Activated CD4-positive, CD25-positive, alpha-beta regulatory T cell treated with anti-CD3 and anti-CD28 coated beads, Interleukin-2, amount 50 U/mL, for 16 hours (primary cell): ENCODE results near the gene SRRT.
A peak's percentile ranks its signal among the peaks of the same experiment; 100 is the strongest.
"Not testable (repeated sequence)": the region's sequence is repeated elsewhere in the genome, so short reads cannot be mapped to it uniquely, and the experiment has no call there.

Experiments
- DNase-seq: peaks from one replicate; pipeline ENCODE4 v3.0.0-alpha.2; 2020; ENCODE audit warnings: low read depth, low spot score

Gene SRRT

GRCh38 chr7:100874577-100875355, at the start of gene SRRT:
Gene SRRT, plus strand, starts transcription at chr7:100875103. Its CDS starts 488 bp downstream, at chr7:100875591.
- peak; percentile 98 for DNase-seq

GRCh38 chr7:100825215-100825671, 49.7 kb upstream of the SRRT start:
- no peak for DNase-seq

- DNase-seq = no peak
These were observed 49.0 kb upstream of the SRRT start for GRCh38 chr7:100825751-100826513.

- DNase-seq = no peak
These were observed 48.2 kb upstream of the SRRT start for GRCh38 chr7:100826514-100827329.

GRCh38 chr7:100827330-100828226, 47.3 kb upstream of the SRRT start, which contains the start of gene EPHB4:
Gene EPHB4, minus strand, starts transcription at chr7:100827523. Its CDS starts 493 bp downstream, at chr7:100827030.
- DNase-seq = no peak

- DNase-seq = no peak
These were observed 45.7 kb upstream of the SRRT start for GRCh38 chr7:100829150-100829716.

GRCh38 chr7:100830396-100830795, 44.5 kb upstream of the SRRT start:
- no peak for DNase-seq

- no peak for DNase-seq
These were observed 42.6 kb upstream of the SRRT start for GRCh38 chr7:100832281-100832633.

- no peak for DNase-seq
These were observed 38.7 kb upstream of the SRRT start for GRCh38 chr7:100835903-100836811.

- DNase-seq = no peak
These were observed 38.1 kb upstream of the SRRT start for GRCh38 chr7:100836812-100837098.

GRCh38 chr7:100837099-100837836, 37.6 kb upstream of the SRRT start:
- DNase-seq = peak; percentile 45

GRCh38 chr7:100839361-100839760, 35.5 kb upstream of the SRRT start:
- DNase-seq = no peak

GRCh38 chr7:100840470-100841100, 34.3 kb upstream of the SRRT start:
- DNase-seq = no peak

- no peak for DNase-seq
These were observed 27.5 kb upstream of the SRRT start for GRCh38 chr7:100847360-100847759.

- peak; percentile 63 for DNase-seq
These were observed 22.6 kb upstream of the SRRT start, which contains the start of gene SLC12A9 for GRCh38 chr7:100852048-100852872. Gene SLC12A9, plus strand, starts transcription at chr7:100852713. Its CDS starts 1,485 bp downstream, at chr7:100854198.

- DNase-seq = no peak
These were observed 20.6 kb upstream of the SRRT start for GRCh38 chr7:100854146-100854895.

GRCh38 chr7:100854899-100855298, 20.0 kb upstream of the SRRT start:
- DNase-seq = not testable (repeated sequence)
